Measurements from ENCODE around the gene DGAT2L6. TPM values are rescaled to one million over a fixed set of nuclear protein-coding genes. Genes with fewer than 3 reads are reported as not detected.

The DGAT2L6 gene
- total RNA-seq, 1 experiment from 2014 or later = not detected

- peaks cover 4% of the 10 kb centered on the region for H3K36me3 ChIP-seq (ENCODE audit: low read depth, low read length)
- POLR2A ChIA-PET (ENCODE audit: unreplicated experiment) = no interaction called here
- no peaks in the 10 kb centered on the region for H3K27me3 ChIP-seq (ENCODE audit: low read length)
- H4K20me1 ChIP-seq (ENCODE audit: low read length) = no peaks in the 10 kb centered on the region
- H3F3A ChIP-seq (ENCODE audit: low read length, unreplicated experiment) = no peaks in the 10 kb centered on the region
- H3K4me3 ChIP-seq (ENCODE audit: low read length) = no peak overlapping the region
- peak overlapping the region; percentile 26; the same call in 1 of the 2 replicates for H3K9ac ChIP-seq (ENCODE audit: low read length)
- no peaks in the 10 kb centered on the region for H3K9me3 ChIP-seq (ENCODE audit: low read length)
- no peak overlapping the region for H2AFZ ChIP-seq (ENCODE audit: low read length)
- CTCF ChIA-PET = no interaction called here
- H3K79me2 ChIP-seq (ENCODE audit: low read length) = no peaks in the 10 kb centered on the region
- H3K4me1 ChIP-seq (ENCODE audit: insufficient read depth, low read length) = peaks cover 32% of the 10 kb centered on the region
- intact Hi-C loops (cut with micrococcal nuclease) = no loop called here
- no peaks in the 10 kb centered on the region for H3K9me2 ChIP-seq (replicated peaks; ENCODE audit: low read length)
- DNase-seq = peak; percentile 59
- H3K4me2 ChIP-seq (ENCODE audit: low read length) = peak overlapping the region; percentile 68
- no TSS peak for BruUV-seq (replicated peaks)
- H3K27ac ChIP-seq (ENCODE audit: low read length) = peak overlapping the region; percentile 75
- no peak for TF ChIP-seq EZH2 (IDR thresholded peaks at IDR 0.05; ENCODE audit: low read length, unreplicated experiment)
- TF ChIP-seq EZH2phosphoT487 (IDR thresholded peaks at IDR 0.05; ENCODE audit: borderline replicate concordance, low read length) = no peak
- TF ChIP-seq CTCF (conservative IDR thresholded peaks at IDR 0.05; ENCODE audit: low read depth, low read length) = no peak
- ATAC-seq = peak; percentile 55
These were observed 10.4 kb upstream of the DGAT2L6 start for GRCh38 chrX:70166601-70167590.

GRCh38 chrX:70168238-70169188 lies 8.8 kb upstream of the DGAT2L6 start:
- intact Hi-C loops (cut with micrococcal nuclease) = loop anchor here (2.0 kb wide), 1 partner anchor 28 kb away; no protein-coding TSS in a partner anchor
- H3K27ac ChIP-seq (ENCODE audit: low read length) = peak overlapping the region; percentile 75

More at GRCh38 chrX:70168238-70169188, 8.8 kb upstream of the DGAT2L6 start:
- Histone ChIP-seq H3K9me3 (ENCODE audit: low read length) (no peaks in the 10 kb centered on the region), H3K9me2 (replicated peaks; ENCODE audit: low read length) (no peaks in the 10 kb centered on the region), H3K4me1 (ENCODE audit: insufficient read depth, low read length) (peaks cover 41% of the 10 kb centered on the region), H3K79me2 (ENCODE audit: low read length) (no peaks in the 10 kb centered on the region), H3K36me3 (ENCODE audit: low read depth, low read length) (peaks cover 4% of the 10 kb centered on the region), H2AFZ (ENCODE audit: low read length) (peak overlapping the region; percentile 84), H3F3A (ENCODE audit: low read length, unreplicated experiment) (no peaks in the 10 kb centered on the region), H3K4me3 (ENCODE audit: low read length) (peak overlapping the region; percentile 44; the same call in 1 of the 2 replicates), H3K27me3 (ENCODE audit: low read length) (no peaks in the 10 kb centered on the region), H3K9ac (ENCODE audit: low read length) (peak overlapping the region; percentile 37), H4K20me1 (ENCODE audit: low read length) (no peaks in the 10 kb centered on the region), H3K4me2 (ENCODE audit: low read length) (peak overlapping the region; percentile 68)
- TSS peak; percentile 12 for BruUV-seq (replicated peaks)
- TF ChIP-seq EZH2phosphoT487 (IDR thresholded peaks at IDR 0.05; ENCODE audit: borderline replicate concordance, low read length) (no peak), CTCF (conservative IDR thresholded peaks at IDR 0.05; ENCODE audit: low read depth, low read length) (no peak), EZH2 (IDR thresholded peaks at IDR 0.05; ENCODE audit: low read length, unreplicated experiment) (no peak)
- ATAC-seq = peak; percentile 67
- CTCF ChIA-PET = interaction anchor here (0.9 to 1.0 kb wide), 2 partner anchors 35 to 94 kb away, joined by 3 to 10 read pairs; partner anchors contain the start of gene IGBP1
- POLR2A ChIA-PET (ENCODE audit: unreplicated experiment) = no interaction called here
- DNase-seq = peak; percentile 75

Data from PC-3 (cell line).